H1 (cell line): ENCODE data around the gene MVD. TPM values are rescaled to one million over a fixed set of nuclear protein-coding genes. Genes with fewer than 3 reads are reported as not detected.

ENCODE experiments used
- CHD2 ChIP-seq: IDR thresholded peaks from 2 replicates; pipeline ENCODE4 v1.6.1; 2012; ENCODE audit warnings: low read length, improper control_type of control experiment
- GTF2F1 ChIP-seq: IDR thresholded peaks from 2 replicates; pipeline ENCODE4 v1.6.1; 2012; ENCODE audit warnings: low read depth, low read length, improper control_type of control experiment, borderline replicate concordance
- JUND ChIP-seq: IDR thresholded peaks from 2 replicates; pipeline ENCODE4 v1.6.1; 2011; ENCODE audit warnings: mild to moderate bottlenecking, improper control_type of control experiment, low read length
- POLR2A ChIP-seq, 2 experiments: IDR thresholded peaks; 1 replicate in 1 of 2; 2 replicates in 1 of 2; pipeline ENCODE4 v1.6.1; 2011; ENCODE audit warnings: low read depth in 2 of 2, low read length in 2 of 2, mild to moderate bottlenecking in 2 of 2; ENCODE audit errors: control extremely low read depth in 1 of 2
- POLR2AphosphoS5 ChIP-seq: IDR thresholded peaks from 2 replicates; pipeline ENCODE4 v1.6.1; 2011; ENCODE audit warnings: low read depth, low read length
- RAD21 ChIP-seq, 2 experiments: IDR thresholded peaks in 1 of 2; conservative IDR thresholded peaks in 1 of 2; 2 replicates each; pipeline ENCODE4 v1.6.1; 2011; ENCODE audit warnings: low read depth in 2 of 2, low read length in 2 of 2, improper control_type of control experiment in 1 of 2, inconsistent platforms in 1 of 2, mild to moderate bottlenecking in 1 of 2, moderate library complexity in 1 of 2
- polyA plus RNA-seq, 7 experiments: library from polyadenylated mRNA; depleted of rRNA in 3 of 7; stranded (reverse) in 5 of 7; unstranded in 2 of 7; fragments of >200 nt in 5 of 7; fragments of 200-250 nt in 2 of 7; gene quantifications; 1 replicate in 5 of 7; 2 replicates in 1 of 7; 4 replicates in 1 of 7; pipeline versions ENCODE4 v1.2.1 to v1.2.3, GENCODE V29; 2011 to 2013; ENCODE audit warnings: missing spikeins in 2 of 7, mixed read lengths in 2 of 7
- total RNA-seq: library from RNA; stranded (reverse); fragmentation: NEBNext Ultra II Directional; extraction: Animal tissue kit (Norgen Biotek cat#: 25700); gene quantifications from 2 replicates; pipeline ENCODE4 v1.2.1, GENCODE V29; 2021
- TF ChIP-seq, protein P1 (sequence below): fragments of 300-600 bp; sonication (generic); IDR thresholded peaks from 2 replicates; pipeline ENCODE4 v1.7.1; 2012; ENCODE audit warnings: low read length, moderate library complexity, mild to moderate bottlenecking, inconsistent platforms; ENCODE audit not compliant: insufficient replicate concordance
- TF ChIP-seq, protein P2 (sequence below): IDR thresholded peaks from 2 replicates; pipeline ENCODE4 v1.6.1; 2012; ENCODE audit warnings: inconsistent platforms

The MVD gene
- total and polyA plus RNA-seq, 2 of the 8 experiments (the other 6 are each of a cell fraction or from before 2014, with no cell fraction given): 47.2 to 77.3 TPM

DNA sequence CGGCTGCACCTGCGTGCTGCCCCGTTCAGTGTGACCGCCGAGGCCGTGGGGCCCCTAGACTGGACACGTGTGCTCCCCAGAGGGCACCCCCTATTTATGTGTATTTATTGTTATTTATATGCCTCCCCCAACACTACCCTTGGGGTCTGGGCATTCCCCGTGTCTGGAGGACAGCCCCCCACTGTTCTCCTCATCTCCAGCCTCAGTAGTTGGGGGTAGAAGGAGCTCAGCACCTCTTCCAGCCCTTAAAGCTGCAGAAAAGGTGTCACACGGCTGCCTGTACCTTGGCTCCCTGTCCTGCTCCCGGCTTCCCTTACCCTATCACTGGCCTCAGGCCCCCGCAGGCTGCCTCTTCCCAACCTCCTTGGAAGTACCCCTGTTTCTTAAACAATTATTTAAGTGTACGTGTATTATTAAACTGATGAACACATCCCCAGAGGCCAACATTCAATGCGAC is 22.8 kb downstream of the MVD start (continued):
- TF ChIP-seq, protein P1, sequence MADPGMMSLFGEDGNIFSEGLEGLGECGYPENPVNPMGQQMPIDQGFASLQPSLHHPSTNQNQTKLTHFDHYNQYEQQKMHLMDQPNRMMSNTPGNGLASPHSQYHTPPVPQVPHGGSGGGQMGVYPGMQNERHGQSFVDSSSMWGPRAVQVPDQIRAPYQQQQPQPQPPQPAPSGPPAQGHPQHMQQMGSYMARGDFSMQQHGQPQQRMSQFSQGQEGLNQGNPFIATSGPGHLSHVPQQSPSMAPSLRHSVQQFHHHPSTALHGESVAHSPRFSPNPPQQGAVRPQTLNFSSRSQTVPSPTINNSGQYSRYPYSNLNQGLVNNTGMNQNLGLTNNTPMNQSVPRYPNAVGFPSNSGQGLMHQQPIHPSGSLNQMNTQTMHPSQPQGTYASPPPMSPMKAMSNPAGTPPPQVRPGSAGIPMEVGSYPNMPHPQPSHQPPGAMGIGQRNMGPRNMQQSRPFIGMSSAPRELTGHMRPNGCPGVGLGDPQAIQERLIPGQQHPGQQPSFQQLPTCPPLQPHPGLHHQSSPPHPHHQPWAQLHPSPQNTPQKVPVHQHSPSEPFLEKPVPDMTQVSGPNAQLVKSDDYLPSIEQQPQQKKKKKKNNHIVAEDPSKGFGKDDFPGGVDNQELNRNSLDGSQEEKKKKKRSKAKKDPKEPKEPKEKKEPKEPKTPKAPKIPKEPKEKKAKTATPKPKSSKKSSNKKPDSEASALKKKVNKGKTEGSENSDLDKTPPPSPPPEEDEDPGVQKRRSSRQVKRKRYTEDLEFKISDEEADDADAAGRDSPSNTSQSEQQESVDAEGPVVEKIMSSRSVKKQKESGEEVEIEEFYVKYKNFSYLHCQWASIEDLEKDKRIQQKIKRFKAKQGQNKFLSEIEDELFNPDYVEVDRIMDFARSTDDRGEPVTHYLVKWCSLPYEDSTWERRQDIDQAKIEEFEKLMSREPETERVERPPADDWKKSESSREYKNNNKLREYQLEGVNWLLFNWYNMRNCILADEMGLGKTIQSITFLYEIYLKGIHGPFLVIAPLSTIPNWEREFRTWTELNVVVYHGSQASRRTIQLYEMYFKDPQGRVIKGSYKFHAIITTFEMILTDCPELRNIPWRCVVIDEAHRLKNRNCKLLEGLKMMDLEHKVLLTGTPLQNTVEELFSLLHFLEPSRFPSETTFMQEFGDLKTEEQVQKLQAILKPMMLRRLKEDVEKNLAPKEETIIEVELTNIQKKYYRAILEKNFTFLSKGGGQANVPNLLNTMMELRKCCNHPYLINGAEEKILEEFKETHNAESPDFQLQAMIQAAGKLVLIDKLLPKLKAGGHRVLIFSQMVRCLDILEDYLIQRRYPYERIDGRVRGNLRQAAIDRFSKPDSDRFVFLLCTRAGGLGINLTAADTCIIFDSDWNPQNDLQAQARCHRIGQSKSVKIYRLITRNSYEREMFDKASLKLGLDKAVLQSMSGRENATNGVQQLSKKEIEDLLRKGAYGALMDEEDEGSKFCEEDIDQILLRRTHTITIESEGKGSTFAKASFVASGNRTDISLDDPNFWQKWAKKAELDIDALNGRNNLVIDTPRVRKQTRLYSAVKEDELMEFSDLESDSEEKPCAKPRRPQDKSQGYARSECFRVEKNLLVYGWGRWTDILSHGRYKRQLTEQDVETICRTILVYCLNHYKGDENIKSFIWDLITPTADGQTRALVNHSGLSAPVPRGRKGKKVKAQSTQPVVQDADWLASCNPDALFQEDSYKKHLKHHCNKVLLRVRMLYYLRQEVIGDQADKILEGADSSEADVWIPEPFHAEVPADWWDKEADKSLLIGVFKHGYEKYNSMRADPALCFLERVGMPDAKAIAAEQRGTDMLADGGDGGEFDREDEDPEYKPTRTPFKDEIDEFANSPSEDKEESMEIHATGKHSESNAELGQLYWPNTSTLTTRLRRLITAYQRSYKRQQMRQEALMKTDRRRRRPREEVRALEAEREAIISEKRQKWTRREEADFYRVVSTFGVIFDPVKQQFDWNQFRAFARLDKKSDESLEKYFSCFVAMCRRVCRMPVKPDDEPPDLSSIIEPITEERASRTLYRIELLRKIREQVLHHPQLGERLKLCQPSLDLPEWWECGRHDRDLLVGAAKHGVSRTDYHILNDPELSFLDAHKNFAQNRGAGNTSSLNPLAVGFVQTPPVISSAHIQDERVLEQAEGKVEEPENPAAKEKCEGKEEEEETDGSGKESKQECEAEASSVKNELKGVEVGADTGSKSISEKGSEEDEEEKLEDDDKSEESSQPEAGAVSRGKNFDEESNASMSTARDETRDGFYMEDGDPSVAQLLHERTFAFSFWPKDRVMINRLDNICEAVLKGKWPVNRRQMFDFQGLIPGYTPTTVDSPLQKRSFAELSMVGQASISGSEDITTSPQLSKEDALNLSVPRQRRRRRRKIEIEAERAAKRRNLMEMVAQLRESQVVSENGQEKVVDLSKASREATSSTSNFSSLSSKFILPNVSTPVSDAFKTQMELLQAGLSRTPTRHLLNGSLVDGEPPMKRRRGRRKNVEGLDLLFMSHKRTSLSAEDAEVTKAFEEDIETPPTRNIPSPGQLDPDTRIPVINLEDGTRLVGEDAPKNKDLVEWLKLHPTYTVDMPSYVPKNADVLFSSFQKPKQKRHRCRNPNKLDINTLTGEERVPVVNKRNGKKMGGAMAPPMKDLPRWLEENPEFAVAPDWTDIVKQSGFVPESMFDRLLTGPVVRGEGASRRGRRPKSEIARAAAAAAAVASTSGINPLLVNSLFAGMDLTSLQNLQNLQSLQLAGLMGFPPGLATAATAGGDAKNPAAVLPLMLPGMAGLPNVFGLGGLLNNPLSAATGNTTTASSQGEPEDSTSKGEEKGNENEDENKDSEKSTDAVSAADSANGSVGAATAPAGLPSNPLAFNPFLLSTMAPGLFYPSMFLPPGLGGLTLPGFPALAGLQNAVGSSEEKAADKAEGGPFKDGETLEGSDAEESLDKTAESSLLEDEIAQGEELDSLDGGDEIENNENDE: no peak
- TF ChIP-seq CHD2 (no peak), POLR2A (IDR thresholded peaks at IDR 0.05; ENCODE audit: control extremely low read depth in 1 of 2, low read depth in 2 of 2, low read length in 2 of 2) (no peak), POLR2AphosphoS5 (no peak), GTF2F1 (no peak), JUND (no peak), RAD21 (IDR thresholded peaks at IDR 0.05 in 1 of 2, conservative IDR thresholded peaks at IDR 0.05 in 1 of 2; ENCODE audit: low read depth in 2 of 2, low read length in 2 of 2) (no peak)
- TF ChIP-seq, protein P2, sequence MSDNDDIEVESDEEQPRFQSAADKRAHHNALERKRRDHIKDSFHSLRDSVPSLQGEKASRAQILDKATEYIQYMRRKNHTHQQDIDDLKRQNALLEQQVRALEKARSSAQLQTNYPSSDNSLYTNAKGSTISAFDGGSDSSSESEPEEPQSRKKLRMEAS: no peak
- TF ChIP-seq, all 59 proteins: peak for 0
